ENCODE data around the gene IARS1.

GRCh38 chr9:92298036-92298435 lies 4.5 kb upstream of the IARS1 start:
- no peak for TF ChIP-seq CTCF (conservative IDR thresholded peaks at IDR 0.05; ENCODE audit: low read depth, low read length)
- TF ChIP-seq MAZ (IDR thresholded peaks at IDR 0.05; ENCODE audit: borderline replicate concordance, low read depth, low read length) = no peak
- no peak for TF ChIP-seq CEBPB (IDR thresholded peaks at IDR 0.05; ENCODE audit: low read depth, low read length)
- TF ChIP-seq POLR2A (IDR thresholded peaks at IDR 0.05; ENCODE audit: low read depth, low read length) = no peak
- TF ChIP-seq FOS (IDR thresholded peaks at IDR 0.05; ENCODE audit: low read depth, low read length) = no peak
- no peak for TF ChIP-seq CHD1 (IDR thresholded peaks at IDR 0.05; ENCODE audit: low read depth, low read length)
- TF ChIP-seq SMC3 (IDR thresholded peaks at IDR 0.05; ENCODE audit: low read depth, low read length) = no peak
- no peak for TF ChIP-seq BHLHE40 (IDR thresholded peaks at IDR 0.05; ENCODE audit: low read depth, low read length)
- TF ChIP-seq MXI1 (IDR thresholded peaks at IDR 0.05; ENCODE audit: borderline replicate concordance, low read depth, low read length) = no peak
